Stimulated activated naive CD4-positive, alpha-beta T cell (primary cell): ENCODE data around the gene PGAP3.

Experiments used
- DNase-seq, 6 experiments: peaks; one replicate each; lab custom pipeline; 2025; lab: John Stamatoyannopoulos, UW

The PGAP3 gene

DNA sequence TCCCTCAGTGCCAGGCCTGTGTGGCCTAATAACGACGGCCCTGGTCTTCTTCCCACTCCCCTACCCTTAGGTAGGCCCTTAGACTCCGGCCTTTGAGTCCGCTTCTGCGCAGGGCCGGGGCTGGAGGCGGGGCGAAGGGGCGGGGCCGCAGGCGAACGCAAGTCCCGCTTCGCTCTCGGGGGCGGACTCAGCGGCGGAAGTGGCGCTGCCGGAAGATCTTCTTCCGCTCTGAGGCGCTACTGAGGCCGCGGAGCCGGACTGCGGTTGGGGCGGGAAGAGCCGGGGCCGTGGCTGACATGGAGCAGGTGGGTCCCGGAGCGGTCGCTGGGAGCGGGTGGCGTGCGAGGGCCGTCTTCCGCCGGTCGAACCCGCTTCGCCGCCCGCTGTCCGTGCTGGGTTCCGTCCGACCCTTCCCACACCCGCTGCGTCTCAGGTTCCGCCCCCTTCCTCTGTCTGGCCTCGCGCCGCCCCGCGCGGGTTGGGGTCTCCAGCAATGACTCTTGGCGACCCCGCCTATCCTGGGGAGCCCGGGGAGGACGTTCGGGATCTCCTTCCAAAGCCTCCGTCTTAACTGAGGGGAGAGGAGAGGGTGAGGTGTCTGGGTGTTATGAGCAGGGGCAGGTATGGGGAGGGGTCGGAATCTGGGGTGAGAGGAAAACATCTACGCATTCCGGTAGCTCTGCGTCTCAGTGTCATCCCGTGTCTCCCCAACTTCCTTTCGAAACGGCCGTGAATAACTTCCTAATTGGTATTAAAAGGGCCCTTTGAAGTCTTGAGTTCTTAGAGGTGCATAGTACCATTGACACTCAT lies 50.7 kb downstream of the PGAP3 start, which contains the start of gene STARD3:
STARD3 (plus strand) TSS at position 218 of the 810 bp plus-strand sequence. CDS start 16,388 bp downstream, outside the sequence.
- DNase-seq, result peak; percentile 74 to 88 (median 84)

DNA sequence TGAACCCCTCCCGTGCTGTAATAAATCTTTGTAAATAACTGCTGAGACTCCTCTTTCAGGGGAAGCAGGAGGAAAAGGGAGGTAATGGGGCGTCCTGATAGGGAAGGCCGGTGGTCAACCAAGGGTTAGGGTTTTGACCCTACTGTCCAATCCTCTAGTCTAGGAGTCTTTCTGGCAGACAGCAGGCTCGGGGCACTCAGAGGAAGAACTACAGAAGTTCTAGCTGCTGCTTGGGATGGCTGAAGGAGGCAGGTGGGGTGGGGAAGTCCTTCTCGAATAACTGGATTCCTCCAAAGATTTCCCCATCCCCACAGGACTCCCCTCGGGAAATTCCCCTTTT lies 51.3 kb downstream of the PGAP3 start:
- no peak for DNase-seq

DNA sequence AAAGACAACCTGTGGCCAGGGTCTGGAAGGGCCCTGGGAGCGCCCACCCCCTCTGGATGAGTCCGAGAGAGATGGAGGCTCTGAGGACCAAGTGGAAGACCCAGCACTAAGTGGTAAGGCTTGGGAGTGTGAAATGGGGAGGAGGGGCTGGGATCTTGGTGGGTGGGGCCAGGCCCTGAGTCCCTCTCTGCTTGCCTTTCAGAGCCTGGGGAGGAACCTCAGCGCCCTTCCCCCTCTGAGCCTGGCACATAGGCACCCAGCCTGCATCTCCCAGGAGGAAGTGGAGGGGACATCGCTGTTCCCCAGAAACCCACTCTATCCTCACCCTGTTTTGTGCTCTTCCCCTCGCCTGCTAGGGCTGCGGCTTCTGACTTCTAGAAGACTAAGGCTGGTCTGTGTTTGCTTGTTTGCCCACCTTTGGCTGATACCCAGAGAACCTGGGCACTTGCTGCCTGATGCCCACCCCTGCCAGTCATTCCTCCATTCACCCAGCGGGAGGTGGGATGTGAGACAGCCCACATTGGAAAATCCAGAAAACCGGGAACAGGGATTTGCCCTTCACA lies 52.2 kb downstream of the PGAP3 start:
- DNase-seq, result no peak

DNA sequence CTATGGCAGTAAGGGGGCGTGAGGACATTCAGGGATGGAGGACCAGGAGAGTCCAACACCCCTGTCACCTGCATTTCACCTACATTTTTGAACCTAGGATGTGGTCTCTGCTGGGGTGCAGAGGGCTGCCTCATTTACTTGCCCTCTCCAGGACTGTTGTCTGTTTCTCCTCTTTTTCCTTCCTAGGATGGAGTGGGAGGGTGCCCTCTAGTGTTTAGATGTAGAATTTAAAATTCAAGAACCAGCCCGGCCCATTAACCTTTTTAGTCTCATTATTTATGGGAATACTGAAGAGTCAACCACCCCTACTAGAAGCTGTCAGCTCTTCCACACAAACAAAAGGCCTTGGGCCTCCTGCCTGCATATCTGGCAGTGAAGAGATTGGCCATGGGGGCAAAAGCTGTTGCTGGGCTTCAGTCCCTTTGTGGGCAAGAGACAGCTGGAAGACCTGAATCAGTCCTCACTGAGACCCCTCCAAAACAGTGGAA lies 53.4 kb downstream of the PGAP3 start:
- peak in 3 of 6 experiments; percentile 11 to 53 (median 42) for DNase-seq

DNA sequence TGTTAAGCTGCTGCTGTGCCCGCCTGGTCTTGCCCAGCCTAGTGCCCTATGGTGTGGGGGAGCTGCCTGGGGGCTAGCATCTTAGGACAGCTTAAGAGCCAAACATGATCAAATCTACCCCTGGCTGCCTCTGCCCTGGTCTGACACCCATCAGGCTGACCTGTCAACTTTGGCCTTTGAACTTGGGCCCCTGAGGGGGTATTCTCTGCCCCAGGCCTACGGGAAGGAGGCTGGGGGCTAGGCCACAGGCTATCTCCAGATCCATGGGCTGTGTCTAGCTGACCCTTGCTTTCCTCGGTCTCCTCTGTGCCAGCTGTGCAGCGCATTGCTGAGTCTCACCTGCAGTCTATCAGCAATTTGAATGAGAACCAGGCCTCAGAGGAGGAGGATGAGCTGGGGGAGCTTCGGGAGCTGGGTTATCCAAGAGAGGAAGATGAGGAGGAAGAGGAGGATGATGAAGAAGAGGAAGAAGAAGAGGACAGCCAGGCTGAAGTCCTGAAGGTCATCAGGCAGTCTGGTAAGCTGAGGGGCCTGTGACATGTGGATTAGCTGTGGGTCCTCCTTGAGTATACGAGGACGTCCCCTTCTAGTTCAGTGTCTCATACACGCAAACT lies 54.2 kb downstream of the PGAP3 start:
- no peak for DNase-seq

DNA sequence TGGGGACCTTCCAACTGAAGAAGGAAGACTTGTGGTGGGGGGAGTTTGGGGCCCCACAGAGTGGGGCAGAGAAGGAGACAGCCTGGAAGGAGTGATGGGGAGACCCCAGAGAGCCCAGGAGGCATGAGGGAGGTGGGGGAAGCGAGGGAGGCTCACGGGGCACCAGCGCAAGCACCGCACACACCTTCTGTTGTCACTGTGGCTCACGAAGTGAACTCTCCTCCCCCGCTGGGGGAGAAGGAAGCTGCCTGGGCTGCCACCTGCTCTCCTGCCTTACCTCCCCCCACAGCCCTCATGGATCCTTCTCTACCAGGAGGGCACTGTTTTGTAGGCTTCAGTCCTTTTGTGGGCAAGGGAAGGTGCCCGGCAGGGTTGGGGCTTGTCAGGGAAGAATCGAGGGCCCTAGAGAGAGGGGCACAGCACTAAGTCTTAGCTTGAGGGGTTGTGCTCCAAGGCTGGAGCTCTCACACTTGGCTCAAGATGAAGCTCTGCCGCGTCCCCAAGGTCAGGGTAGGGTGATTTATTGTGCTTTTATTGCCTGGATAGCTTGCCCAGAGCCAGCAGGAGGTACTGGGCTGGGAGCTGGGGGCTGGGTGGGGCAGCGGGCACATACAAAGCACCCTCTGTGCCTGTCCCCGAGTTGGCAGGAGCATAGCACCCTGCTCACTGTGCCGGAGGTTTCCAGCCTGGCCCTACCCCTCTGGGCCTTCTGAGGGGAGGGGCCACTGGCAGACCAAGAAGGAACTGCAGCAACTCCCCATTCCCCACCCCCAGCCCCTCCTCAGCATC lies 55.5 kb downstream of the PGAP3 start:
- DNase-seq, result no peak

DNA sequence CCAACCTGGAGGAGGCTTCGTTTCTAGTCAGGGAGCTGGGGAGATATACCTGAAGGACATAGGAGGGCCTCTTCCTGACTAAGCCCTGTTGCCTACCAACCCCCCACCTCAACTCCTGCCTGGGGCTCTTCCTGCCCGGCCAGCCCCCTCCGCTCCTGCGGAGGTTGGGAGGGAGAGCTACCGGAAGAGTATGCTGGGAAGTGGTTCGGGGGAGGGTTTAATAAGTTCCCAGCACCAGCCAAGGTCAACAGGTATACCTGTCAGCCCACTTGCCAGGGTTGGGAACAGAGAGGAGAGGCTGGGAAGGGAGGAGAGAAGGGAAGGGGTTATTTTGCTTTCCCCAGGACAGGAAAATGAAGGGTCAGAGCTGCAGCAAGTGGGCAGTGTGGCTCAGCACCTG lies 56.5 kb downstream of the PGAP3 start:
- no peak for DNase-seq

DNA sequence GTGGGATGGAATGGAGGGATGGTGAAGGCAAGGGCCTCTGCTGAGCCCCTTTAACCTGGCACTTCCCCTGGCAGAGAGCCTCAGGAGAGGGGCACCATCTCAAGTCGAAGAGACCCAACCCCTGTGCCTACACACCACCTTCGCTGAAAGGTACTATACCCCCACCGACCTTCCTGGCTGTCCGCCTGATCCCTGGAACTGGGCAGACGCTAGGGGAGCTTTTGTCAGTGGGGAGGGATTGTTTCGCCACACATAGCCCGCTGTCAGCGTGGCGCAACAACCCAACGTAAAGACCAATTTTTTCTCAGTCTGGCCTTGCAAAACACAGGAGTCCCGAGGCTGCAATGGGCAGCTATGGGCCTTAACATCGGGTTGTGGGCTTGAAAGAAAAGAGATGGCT lies 58.0 kb downstream of the PGAP3 start:
- DNase-seq, result no peak

DNA sequence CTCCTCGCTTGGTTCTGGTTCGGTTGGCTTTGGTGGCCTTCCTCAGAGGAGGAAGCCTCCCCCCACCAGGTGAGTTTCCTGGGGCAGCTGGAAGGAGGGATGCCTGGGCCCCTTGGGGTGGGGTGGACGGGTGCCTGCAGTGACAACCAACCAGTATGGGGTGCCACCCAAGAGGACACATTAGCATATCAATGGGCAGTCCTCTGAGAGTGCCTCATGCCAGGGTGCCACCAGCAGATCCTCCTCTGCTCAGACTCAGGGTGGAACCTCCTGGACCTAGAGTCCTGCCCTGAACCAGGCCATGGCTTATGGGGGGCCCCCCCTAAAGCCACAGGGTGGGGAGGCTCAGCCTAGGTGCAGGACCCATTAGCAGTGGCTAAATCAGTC lies 58.4 kb downstream of the PGAP3 start:
- no peak for DNase-seq

DNA sequence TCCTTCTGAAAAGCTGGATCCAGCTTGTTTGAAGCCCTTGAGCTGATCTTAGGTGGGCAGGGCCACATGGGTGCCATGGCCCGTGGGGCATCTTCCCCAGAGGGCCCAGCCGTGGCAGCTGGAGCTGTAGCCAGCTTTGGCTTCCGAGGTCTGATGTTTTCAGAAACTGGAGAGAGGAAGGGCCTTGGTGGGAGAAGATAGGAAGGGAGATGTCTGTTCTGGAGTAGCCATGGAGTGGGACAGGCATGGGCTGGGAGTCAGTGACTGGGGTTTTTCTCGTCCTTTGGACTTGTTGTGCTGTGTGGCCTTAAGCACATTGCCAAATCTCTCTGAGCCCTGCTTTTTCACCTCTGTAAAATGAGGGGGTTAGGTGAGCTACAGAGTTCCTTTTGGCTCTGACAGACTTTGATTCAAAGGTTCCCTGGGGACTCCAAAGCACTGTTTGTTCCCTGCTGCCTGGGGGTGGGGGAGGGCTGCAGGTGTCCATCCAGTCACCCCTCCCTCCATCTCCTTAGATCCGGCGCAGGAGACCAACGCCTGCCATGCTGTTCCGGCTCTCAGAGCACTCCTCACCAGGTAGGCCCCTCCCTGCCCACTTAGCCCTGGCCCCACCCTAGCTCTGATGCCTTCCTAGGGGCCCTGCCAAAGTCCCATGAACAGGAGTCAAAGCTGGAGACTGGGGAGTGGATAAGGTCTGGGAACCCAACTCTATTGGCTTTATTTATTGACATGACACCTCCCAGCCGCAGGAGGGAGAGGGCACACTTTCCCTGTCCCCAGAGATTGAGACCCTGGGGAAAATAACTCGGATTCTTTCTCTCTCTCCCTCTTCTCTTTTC lies 59.0 kb downstream of the PGAP3 start:
- DNase-seq, result no peak

DNA sequence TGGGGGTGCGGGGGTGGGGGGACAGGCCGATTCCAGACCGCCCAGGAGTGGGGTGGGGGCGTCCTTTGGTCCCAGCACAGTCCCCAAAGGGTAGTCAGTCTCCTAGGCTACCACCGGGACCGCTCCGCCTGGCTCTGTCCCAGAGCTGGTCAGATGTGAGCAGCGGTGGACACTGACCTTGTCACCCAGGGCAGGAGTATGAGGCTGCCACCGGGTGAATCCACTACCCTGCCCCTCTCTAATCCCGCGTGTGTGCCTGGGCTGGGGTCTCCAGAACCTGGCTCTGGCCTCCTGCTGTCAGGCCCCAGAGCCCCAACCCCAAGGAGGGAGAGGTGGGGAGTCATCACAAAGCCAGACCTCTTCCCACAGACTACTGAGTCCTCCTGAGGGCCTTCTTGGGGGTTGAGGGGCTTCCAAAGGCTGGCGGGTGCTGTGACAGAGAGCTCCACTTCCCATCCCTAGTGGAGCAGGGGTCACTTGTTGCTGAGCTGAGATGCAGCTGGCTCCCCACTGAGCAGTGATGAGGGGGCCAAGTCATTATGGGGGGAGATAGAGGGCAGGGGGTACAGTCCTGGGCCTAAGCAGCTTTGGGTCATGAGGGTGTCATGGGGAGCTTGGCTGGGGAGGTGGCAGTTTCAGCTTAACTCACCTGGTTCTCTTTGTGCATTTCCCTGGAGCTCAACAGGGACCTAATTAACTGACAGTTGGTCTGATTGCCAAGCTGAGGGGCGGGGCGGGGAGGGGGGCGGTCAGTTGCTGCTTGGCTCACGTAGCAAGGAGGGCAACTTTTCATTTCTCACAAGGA lies 59.9 kb downstream of the PGAP3 start:
- no peak for DNase-seq

DNA sequence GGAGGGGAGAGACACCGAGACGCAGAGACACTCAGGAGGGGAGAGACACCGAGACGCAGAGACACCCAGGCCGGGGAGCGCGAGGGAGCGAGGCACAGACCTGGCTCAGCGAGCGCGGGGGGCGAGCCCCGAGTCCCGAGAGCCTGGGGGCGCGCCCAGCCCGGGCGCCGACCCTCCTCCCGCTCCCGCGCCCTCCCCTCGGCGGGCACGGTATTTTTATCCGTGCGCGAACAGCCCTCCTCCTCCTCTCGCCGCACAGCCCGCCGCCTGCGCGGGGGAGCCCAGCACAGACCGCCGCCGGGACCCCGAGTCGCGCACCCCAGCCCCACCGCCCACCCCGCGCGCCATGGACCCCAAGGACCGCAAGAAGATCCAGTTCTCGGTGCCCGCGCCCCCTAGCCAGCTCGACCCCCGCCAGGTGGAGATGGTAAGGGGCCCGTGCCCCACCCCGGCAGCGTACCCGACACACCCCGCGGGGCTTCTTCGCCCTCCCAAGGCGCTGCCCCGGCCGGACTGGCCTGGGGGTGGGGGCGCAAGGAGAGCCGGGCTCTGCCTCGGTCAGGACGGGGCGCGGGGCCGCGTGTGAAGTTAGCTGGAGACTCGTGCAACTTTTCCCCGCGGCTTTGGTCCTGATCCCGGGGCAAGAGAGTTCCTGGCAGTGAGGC lies 60.7 kb downstream of the PGAP3 start:
- DNase-seq, result no peak

DNA sequence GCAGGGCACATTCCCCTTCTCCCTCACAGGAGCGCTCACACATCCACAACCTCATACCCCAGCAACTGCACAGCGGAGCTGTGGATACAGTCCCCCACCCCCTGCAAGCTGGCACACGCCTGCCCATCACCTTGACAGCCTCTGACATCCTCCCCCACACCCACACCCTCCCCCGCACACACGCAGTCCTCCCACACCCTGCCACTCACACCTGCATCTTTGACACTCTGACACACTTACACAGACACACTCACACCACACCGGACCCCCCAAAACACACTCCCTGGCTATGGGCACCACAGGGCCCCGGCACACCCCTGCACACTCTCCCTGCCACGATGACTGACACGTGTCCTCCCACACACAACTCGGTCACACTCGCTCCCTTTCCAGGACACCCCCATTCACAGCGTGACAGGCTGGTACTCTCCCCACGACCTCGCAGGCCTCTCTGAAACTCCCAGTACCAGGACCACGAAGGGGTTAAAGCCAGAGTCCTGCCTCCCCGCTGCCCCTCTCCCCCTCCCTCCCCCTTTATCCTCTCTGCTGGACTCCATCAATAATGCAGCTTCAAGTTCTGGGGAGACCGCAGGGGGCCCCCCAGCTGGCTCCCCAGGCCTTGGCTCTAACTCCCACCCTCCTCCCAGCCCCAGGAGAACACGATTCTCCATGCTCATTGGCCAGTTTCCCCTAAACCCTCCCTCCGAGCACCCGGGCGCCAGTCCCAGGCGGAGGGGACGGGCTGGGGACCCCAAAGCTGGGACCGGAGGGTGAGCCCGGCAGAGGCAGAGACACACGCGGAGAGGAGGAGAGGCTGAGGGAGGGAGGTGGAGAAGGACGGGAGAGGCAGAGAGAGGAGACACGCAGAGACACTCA lies 61.4 kb downstream of the PGAP3 start, which contains the start of gene PPP1R1B:
PPP1R1B (plus strand) TSS at position 782 of the 876 bp plus-strand sequence. CDS start 441 bp downstream, outside the sequence.
- peak in 1 of 6 experiments; percentile 15 for DNase-seq

DNA sequence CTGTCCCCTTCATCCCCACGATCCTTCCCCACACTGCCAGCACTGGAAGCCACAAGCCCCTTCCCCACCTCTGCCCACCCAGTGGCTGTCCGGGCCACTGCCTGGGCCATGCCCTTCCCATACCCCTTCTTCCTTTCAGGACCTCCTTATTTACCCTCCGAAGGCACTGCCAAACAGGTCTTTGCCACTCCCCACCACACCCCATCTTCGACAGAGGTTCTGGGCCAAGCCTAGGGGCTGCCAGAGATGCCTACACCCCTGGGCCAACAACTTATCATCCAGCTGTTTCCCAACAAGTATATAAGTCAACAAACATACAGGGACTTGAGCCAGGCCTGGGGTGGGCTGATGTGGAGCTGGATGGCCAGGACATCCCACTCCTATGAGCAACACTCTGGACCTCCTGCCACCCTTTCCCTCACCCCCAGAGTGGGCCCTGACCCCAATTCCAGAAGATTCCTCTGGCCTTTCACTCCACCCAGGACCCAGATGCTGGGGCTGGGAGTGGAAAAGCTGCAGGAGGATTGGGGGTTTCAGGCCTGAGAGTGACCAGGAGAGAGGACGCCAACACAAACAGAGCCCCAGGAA lies 62.6 kb downstream of the PGAP3 start:
- no peak for DNase-seq

DNA sequence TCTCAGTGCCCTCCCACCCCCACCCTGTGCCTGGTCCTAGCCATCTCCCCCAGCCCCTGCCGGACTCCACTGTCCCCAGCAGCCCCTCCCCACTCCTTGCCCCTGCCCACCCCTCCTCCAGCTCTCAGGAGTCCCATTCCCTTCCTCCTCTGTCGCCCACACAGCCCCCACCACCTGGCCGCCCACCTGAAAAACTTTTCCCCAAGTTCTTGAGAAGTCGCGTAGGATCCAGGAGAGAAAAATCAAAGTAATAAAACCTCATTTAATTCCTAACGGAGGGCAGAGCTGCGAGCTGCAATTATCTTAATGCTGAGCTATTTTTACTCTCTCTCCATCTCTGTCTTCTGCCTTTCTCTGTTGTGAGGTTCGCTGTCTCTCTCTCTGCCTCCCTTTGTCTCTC lies 63.5 kb downstream of the PGAP3 start:
- no peak for DNase-seq

DNA sequence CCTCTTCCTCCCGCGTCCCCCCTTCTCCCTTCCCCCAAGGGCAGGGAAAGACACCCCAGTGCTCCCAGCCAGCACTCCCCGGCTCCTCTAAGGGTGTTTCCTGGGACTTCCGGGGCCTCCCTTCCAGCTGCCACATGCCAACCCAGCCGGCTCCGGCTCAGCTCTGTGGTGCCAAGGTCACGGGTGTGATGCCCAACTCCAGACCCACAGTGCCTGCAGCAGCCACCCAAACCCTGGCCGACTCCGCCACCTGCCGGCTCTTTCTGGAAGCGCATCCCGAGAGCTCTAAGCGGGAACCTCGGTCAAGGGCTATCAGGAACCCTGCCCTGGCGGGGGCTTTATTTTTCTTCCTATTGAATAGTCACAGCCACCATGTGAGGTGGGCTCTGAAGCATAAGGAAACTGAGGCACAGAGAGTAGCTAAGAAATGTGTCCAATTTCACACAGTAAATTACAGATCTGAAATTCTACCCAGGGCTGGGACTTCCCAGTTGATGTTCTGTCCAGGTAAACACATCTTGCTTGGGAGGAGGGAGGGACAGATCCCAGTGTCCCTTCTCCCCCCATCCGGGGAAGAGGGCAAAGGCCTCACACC lies 64.4 kb downstream of the PGAP3 start:
- DNase-seq, result peak; percentile 41 to 85 (median 76)

DNA sequence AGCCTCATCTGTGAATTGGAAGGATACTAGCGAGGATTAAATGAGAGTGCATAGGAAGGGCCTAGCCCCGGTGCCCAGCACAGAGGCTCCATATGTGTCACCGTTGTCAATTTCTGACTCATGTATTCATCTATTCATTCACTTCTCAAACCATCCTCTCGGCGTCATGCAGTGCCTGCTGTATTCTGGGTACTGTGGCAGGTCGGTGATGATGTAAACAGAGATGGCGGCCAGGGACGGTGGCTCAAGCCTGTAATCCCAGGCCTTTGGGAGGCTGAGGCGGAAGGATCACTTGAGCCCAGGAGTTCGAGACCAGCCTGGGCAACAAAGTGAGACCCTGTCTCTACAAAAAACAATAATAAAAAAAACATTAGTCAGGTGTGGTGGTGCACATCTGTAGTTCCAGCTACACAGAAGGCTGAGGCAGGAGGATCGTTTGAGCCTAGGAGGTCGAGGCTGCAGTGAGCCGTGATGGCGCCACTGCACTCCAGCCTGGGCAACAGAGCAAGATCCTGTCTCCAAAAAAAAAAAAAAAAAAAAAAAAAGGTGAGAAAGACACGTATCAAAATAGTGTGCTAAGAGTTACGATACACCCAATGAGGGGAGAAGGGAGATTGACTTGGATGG lies 65.4 kb downstream of the PGAP3 start:
- no peak for DNase-seq
